Tongue (tissue), 2 donors: ENCODE results near the gene CDK19. TPM values are rescaled to one million over a fixed set of nuclear protein-coding genes. Genes with fewer than 3 reads are reported as not detected.
A peak's percentile ranks its signal among the peaks of the same experiment; 100 is the strongest.
"Not testable (repeated sequence)": the region's sequence is repeated elsewhere in the genome, so short reads cannot be mapped to it uniquely, and the experiment has no call there.

Source experiments
- DNase-seq: peaks from one replicate; pipeline ENCODE4 v3.0.0-alpha.2; 2015
- total RNA-seq: library from RNA; depleted of rRNA; stranded (reverse); fragments of >200 nt; gene quantifications from one replicate; pipeline ENCODE4 v1.2.3, GENCODE V29; 2014

Gene CDK19
- total RNA-seq, 1 donor from 2014 or later, result 20.3 TPM

- no peak for DNase-seq
Observed at GRCh38 chr6:110756817-110757216, 58.5 kb downstream of the CDK19 start.

DNA sequence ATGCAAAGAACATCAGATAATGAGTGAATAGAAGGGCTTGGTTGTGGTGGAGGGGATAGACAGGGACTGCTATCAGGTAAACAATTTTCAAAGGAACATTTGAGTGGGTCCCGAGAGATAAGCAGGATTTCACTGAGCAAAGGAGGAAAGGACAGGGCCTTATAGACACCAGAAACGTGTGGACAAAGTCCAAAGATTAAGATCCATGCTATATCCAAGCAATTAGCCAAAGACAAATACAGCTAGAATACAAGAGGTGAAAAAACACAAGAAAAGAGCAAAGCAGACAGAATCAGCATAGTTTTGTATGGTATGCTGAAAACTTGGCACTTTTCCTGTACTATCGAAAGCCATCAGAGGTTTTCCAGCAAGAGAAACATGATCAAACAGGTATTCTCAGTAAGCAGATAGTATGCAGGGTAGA lies 59.8 kb downstream of the CDK19 start:
- peak; percentile 11 for DNase-seq

DNA sequence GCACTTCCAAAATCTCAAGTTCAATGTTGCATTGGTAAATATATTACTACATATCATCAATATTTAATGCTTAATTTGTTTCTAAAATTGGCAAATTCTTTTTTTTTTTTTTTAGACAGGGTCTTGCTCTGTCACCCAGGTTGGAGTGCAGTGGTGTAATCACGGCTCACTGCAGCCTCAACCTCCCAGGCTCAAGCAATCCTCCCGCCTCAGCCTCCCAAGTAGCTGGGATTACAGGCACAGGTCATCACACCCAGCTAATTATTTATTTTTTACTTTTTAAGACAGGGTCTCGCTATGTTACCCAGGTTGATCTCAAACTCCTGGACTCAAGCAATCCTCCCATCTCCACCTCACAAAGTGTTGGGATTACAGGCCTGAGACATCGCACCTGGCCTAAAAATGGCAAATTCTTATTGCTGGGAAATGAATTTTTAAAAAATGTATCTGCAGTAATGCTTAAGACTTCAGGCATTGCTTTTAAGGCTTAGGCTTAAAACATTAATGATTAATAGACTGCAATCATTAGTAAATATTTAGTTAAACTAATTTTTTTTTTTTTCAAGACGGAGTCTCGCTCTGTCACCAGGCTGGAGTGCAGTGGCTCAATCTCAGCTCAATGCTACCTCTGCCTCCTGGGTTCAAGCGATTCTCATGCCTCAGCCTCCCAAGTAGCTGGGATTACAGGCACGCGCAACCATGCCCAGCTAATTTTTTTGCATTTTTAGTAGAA lies 61.2 kb downstream of the CDK19 start:
- not testable (repeated sequence) for DNase-seq

DNA sequence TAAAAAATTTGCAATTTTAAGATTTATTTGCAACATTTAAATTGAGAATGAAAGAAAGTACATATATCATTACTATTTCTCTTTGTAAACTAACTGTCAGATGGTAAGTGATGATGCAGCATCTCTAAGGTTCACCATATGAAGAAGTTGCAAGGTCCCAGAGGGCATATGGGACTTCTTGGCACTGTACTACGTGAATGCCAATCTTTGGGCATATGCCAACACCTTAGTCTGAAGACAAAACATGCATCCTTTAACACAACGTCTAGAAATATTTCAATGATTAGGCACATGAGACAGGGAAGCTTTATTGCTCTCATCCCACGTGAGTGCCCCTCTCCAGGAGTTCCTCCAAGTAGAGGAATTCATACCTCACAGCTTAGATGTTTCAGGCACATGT lies 66.8 kb downstream of the CDK19 start:
- no peak for DNase-seq

DNA sequence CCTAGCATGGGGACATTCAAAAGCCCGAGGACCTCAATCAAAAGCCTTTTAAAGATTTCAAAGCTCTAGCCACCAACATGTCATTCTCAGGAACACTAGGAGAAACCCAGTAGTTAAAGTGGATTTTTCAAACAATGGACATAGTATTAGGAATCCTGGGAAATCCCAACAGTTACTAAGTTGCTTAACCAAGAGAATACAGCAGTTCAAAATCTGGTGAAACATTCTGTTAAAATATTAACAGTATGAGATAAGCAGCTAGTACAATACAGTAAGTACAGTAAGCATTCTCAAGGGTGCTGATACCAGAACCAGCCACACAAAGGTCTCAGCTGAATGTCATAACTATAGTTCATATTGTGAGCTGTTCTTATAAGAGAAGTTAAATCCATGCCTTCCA lies 68.6 kb downstream of the CDK19 start:
- no peak for DNase-seq

DNA sequence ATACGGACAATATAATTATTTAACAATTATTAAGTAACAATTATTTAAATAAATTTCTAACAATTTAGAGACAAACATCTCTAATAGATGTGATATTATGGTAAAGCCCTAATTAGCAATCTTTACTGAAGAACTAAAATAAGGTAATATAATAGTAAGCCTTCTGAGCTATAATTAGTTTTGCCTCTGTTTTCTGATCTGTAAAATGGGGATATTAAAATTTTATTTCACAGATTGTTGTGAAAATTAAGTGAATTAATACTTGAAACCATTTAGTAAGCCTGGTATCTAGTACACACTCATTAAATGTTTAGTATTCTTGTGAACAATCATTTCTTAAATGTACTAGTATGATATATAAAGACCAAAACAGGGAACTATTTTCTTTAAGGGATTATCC lies 70.3 kb downstream of the CDK19 start:
- DNase-seq, result no peak

DNA sequence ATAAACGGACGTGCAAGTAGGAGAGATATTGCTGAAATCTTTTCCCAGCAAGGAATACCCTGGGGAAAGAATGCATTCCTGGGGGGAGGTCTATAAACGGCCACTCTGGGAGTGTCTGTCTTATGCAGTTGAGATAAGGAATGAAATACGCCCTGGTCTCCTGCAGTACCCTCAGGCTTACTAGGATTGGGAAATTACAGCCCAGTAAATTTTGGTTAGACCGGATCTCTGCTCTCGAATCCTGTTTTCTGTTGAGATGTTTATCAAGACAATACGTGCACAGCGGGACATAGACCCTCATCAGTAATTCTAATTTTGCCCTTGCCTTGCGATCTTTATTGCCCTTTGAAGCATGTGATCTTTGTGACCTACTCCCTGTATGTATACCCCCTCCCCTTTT lies 72.7 kb downstream of the CDK19 start:
- not testable (repeated sequence) for DNase-seq

- no peak for DNase-seq
Observed at GRCh38 chr6:110741517-110741916, 73.8 kb downstream of the CDK19 start.

- DNase-seq, result no peak
Observed at GRCh38 chr6:110738899-110739365, 76.3 kb downstream of the CDK19 start.

- no peak for DNase-seq
Observed at GRCh38 chr6:110735666-110736065, 79.6 kb downstream of the CDK19 start.

- no peak for DNase-seq
Observed at GRCh38 chr6:110731898-110732297, 83.4 kb downstream of the CDK19 start.

DNA sequence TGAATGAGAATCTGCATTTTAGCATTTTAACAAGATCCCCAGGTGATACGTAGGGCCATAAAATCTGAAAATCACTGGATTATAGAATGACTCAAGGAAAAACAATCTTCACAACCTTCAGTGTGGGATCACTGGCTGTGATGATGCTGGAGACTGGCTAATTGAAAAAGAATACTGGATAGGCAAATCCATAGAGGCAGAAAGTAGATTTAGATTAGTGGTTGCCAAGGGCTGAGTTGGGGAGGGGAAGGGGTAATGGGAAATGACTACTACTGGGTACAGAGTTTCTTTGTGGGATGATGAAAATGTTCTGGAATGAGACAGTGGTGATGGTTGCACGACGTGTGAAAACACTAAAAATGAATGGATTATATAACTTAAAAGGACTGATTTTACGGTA lies 84.1 kb downstream of the CDK19 start:
- no peak for DNase-seq

DNA sequence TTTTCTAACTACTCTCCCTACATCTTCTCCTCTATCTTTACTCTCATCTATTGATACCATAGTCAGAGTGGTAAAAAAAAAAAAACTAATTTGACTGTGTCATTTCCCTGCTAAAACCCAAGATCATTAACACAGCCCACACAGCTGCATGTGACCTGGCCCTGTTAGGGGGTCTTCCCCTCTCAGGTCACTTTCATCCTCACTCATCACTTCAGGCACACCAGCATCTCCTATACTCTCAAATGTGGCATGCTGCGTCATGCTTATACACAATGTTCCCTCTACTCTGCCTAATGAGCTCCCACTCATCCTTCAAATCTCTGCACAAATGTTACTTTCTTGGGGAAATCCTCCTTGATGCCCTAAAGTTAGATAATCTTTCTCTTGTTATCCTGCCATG lies 86.8 kb downstream of the CDK19 start:
- no peak for DNase-seq

DNA sequence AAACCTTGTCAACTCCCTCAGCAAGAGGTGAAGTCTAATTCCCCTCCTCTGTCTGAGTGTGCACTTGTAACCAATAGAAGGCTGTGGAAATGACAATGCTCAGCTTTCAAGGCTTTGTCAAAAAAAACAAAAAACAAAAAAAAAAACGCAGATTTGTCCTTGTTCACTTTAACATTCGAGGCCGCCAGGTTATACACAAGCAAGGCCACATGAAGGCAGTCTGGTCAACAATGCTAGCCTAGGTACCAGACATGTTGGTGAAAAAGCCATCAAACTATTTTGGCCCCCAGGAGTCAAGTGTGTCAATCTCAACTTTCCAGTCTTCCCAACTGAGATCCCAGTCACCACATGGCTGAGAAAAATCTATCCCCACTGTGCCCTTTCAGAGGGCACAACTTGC lies 92.3 kb downstream of the CDK19 start:
- DNase-seq, result no peak

DNA sequence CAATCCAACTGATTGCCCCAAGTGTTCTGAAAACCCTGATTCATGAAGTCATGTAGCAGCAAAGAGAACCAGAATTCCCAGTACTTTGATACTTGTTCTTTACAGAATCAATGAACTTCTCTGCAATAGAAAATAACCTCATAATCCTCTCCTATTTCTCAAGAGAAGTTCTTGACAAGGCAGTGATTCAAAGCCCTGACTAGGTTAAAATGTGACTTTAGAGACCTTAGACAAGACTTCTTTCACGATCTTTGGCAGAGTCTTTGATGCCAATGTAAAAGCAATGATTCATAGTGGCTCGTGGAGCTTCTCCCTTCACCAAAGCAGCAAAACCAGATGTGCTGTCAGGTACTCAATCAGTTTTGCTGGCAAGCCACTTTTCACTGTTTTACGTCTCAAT lies 95.2 kb downstream of the CDK19 start:
- no peak for DNase-seq

DNA sequence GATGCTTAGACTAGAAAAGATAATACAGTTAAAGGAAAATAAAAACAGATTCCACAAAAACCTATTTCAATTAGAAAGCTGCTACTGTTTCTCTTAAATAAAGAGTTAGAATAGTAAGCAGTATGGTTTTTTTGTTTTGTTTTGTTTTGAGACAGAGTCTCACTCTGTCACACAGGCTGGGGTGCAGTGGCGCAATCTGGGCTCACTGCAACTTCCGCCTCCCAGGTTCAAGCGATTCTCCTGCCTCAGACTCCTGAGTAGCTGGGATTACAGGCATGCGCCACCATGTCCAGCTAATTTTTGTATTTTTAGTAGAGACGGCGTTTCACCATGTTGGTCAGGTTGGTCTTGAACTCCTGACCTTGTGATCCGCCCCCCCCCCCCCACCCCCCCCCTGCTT lies 95.7 kb downstream of the CDK19 start:
- not testable (repeated sequence) for DNase-seq

GRCh38 chr6:110714143-110714542 lies 101.1 kb downstream of the CDK19 start:
- peak; percentile 7 for DNase-seq

DNA sequence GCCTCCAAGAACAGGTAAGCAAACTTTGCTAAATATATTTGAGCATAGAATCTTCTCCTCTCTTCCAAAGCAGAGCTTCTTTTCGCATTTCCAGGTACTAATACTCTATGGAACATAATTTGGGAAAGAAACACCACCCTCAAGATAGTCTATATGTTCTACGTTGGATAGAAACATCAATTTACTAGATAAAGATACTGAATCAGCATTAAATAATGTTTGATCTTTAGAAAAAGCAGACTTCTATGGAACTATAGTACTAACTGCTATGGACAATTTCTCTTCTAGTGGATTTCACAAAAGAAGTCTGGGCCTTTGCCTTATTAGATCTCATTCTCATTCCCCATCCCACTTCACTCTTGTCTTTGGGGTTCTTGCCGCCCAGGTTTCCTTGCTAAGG lies 103.0 kb downstream of the CDK19 start:
- DNase-seq, result no peak

GRCh38 chr6:110710115-110710514 lies 105.2 kb downstream of the CDK19 start:
- DNase-seq, result peak; percentile 22

- DNase-seq, result no peak
Observed at GRCh38 chr6:110708295-110708950, 106.8 kb downstream of the CDK19 start.

GRCh38 chr6:110705543-110705942 lies 109.7 kb downstream of the CDK19 start:
- DNase-seq, result no peak

DNA sequence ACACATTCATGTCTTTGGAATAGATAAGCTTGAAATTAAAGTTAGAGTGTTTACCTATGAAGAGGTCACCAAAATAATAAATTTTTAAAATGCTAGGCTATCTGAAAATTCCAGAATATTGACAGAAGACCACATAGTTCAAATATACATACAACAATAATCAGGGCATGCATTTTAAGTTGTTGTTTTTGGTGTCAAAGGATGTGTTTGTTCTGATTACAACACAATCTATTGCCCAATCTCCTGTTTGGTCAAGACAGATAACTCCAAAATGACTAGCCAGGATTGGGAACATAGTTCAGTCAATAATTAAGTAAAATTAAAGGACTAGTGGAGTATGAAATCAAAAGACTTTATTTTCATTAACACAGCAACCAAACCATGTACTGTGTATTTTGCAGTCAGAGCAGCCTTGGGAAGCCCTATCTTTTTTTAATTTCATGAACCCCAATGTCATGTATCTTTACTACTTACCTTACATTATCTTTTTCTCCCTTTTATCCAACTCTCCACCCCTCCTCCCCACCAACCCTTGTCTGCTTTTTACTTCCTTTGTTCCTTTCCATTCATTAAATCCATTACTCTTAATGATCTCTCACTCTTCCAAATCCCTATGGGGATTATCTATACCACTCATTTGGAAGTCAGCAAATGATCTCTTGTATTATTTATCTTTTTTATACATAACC lies 111.2 kb downstream of the CDK19 start:
- no peak for DNase-seq
